GM23338 (cell line): ENCODE data around the gene NDOR1.
A peak's percentile ranks its signal among the peaks of the same experiment; 100 is the strongest.

ENCODE experiments used
- CREB1 ChIP-seq: fragments of 250-450 bp; sonication (Bioruptor Pico); IDR thresholded peaks from 2 replicates; pipeline ENCODE4 v1.5.0; 2020; ENCODE audit warnings: low read depth, mild to moderate bottlenecking, moderate library complexity
- EZH2 ChIP-seq: fragments of 200-600 bp; sonication (generic); IDR thresholded peaks from one replicate; pipeline ENCODE4 v1.8.0; 2017; ENCODE audit warnings: antibody characterized with exemption, mild to moderate bottlenecking, low read depth; ENCODE audit not compliant: unreplicated experiment
- EZH2phosphoT487 ChIP-seq: fragments of 200-600 bp; sonication (generic); IDR thresholded peaks from one replicate; pipeline ENCODE4 v1.8.1; 2018; ENCODE audit warnings: antibody characterized with exemption; ENCODE audit not compliant: unreplicated experiment
- JUNB ChIP-seq: IDR thresholded peaks from one replicate; pipeline ENCODE4 v1.6.1; 2016; ENCODE audit warnings: antibody characterized with exemption; ENCODE audit not compliant: unreplicated experiment
- NANOG ChIP-seq: IDR thresholded peaks from 2 replicates; pipeline ENCODE4 v1.6.1; 2016; ENCODE audit warnings: antibody characterized with exemption, borderline replicate concordance
- POLR2AphosphoS5 ChIP-seq: IDR thresholded peaks from 2 replicates; pipeline ENCODE4 v1.6.1; 2016; ENCODE audit warnings: antibody characterized with exemption, low read depth
- STAT1 ChIP-seq: IDR thresholded peaks from one replicate; pipeline ENCODE4 v1.6.1; 2016; ENCODE audit warnings: antibody characterized with exemption; ENCODE audit not compliant: unreplicated experiment
- ZNF331 ChIP-seq: fragments of 250-450 bp; sonication (Bioruptor Pico); IDR thresholded peaks from 2 replicates; pipeline ENCODE4 v1.5.0; 2020; ENCODE audit warnings: low read depth, mild to moderate bottlenecking, moderate library complexity
- TF ChIP-seq, protein P1 (sequence below), 2 experiments: fragments of 200-600 bp in 1 of 2; sonication (generic) in 1 of 2; conservative IDR thresholded peaks; 2 replicates each; pipeline versions ENCODE4 v1.5.1 to v1.6.1; 2016 to 2017; ENCODE audit warnings: antibody characterized with exemption in 2 of 2, low read depth in 2 of 2, mild to moderate bottlenecking in 2 of 2, moderate library complexity in 1 of 2
- TF ChIP-seq, protein P2 (sequence below): IDR thresholded peaks from one replicate; pipeline ENCODE4 v1.6.1; 2018; ENCODE audit warnings: antibody characterized with exemption; ENCODE audit not compliant: unreplicated experiment
- TF ChIP-seq, protein P3 (sequence below): fragments of 250-450 bp; sonication (Bioruptor Pico); IDR thresholded peaks from 2 replicates; pipeline ENCODE4 v1.5.0; 2020; ENCODE audit warnings: mild to moderate bottlenecking, moderate library complexity
- TF ChIP-seq, protein P4 (sequence below): IDR thresholded peaks from 2 replicates; pipeline ENCODE4 v1.6.1; 2016; ENCODE audit warnings: antibody characterized with exemption

DNA sequence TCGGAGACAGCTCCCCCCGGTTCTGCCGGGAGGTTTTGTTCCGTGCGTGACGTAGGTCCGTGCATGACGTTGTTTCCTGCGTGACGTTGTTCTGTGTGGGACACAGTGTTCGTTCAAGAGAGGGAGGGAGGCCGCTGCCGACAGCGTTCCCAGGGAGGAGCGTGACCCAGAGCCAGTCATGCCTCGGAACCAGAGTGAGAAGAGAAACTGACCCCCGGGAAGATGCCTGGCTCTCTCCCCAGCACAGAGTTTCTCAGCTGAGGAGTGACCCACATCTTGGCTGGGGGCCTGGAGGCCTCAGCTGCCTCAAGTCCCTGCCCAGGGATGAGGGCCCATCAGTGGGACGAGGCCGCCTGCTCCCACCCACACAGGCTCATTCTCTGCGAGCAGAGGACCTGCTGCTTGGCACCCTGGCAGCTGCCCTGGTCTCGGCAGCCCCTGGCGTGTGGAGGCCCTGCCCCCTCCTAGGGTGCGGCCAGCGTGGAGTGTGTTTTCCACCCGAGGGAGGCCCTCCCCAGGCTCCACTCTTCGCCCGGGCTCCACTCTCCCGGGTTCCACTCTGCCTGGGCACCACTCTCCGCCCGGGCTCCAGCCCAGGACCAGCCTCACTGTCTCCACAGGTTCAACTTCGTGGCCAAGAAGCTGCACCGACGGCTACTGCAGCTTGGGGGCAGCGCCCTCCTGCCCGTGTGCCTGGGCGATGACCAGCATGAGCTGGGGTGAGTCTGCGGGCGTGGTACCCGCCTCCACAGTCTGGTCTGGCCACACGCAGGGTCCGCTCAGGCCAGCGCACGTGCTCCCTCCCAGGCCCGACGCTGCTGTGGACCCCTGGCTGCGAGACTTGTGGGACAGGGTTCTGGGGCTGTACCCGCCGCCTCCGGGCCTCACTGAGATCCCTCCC, 7.9 kb downstream of the NDOR1 start:
- TF ChIP-seq, protein P1, sequence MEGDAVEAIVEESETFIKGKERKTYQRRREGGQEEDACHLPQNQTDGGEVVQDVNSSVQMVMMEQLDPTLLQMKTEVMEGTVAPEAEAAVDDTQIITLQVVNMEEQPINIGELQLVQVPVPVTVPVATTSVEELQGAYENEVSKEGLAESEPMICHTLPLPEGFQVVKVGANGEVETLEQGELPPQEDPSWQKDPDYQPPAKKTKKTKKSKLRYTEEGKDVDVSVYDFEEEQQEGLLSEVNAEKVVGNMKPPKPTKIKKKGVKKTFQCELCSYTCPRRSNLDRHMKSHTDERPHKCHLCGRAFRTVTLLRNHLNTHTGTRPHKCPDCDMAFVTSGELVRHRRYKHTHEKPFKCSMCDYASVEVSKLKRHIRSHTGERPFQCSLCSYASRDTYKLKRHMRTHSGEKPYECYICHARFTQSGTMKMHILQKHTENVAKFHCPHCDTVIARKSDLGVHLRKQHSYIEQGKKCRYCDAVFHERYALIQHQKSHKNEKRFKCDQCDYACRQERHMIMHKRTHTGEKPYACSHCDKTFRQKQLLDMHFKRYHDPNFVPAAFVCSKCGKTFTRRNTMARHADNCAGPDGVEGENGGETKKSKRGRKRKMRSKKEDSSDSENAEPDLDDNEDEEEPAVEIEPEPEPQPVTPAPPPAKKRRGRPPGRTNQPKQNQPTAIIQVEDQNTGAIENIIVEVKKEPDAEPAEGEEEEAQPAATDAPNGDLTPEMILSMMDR (conservative IDR thresholded peaks at IDR 0.05; ENCODE audit: low read depth in 2 of 2): peak in 1 of 2 experiments; percentile 59; a peak in 3 of 4 replicates
- TF ChIP-seq POLR2AphosphoS5: no peak
- TF ChIP-seq CREB1: no peak
- TF ChIP-seq STAT1: no peak
- no peak for TF ChIP-seq EZH2
- TF ChIP-seq, protein P2, sequence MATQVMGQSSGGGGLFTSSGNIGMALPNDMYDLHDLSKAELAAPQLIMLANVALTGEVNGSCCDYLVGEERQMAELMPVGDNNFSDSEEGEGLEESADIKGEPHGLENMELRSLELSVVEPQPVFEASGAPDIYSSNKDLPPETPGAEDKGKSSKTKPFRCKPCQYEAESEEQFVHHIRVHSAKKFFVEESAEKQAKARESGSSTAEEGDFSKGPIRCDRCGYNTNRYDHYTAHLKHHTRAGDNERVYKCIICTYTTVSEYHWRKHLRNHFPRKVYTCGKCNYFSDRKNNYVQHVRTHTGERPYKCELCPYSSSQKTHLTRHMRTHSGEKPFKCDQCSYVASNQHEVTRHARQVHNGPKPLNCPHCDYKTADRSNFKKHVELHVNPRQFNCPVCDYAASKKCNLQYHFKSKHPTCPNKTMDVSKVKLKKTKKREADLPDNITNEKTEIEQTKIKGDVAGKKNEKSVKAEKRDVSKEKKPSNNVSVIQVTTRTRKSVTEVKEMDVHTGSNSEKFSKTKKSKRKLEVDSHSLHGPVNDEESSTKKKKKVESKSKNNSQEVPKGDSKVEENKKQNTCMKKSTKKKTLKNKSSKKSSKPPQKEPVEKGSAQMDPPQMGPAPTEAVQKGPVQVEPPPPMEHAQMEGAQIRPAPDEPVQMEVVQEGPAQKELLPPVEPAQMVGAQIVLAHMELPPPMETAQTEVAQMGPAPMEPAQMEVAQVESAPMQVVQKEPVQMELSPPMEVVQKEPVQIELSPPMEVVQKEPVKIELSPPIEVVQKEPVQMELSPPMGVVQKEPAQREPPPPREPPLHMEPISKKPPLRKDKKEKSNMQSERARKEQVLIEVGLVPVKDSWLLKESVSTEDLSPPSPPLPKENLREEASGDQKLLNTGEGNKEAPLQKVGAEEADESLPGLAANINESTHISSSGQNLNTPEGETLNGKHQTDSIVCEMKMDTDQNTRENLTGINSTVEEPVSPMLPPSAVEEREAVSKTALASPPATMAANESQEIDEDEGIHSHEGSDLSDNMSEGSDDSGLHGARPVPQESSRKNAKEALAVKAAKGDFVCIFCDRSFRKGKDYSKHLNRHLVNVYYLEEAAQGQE: no peak
- no peak for TF ChIP-seq ZNF331 (CRISPR knock-in tag)
- TF ChIP-seq EZH2phosphoT487: no peak
- no peak for TF ChIP-seq JUNB
- TF ChIP-seq, protein P3, sequence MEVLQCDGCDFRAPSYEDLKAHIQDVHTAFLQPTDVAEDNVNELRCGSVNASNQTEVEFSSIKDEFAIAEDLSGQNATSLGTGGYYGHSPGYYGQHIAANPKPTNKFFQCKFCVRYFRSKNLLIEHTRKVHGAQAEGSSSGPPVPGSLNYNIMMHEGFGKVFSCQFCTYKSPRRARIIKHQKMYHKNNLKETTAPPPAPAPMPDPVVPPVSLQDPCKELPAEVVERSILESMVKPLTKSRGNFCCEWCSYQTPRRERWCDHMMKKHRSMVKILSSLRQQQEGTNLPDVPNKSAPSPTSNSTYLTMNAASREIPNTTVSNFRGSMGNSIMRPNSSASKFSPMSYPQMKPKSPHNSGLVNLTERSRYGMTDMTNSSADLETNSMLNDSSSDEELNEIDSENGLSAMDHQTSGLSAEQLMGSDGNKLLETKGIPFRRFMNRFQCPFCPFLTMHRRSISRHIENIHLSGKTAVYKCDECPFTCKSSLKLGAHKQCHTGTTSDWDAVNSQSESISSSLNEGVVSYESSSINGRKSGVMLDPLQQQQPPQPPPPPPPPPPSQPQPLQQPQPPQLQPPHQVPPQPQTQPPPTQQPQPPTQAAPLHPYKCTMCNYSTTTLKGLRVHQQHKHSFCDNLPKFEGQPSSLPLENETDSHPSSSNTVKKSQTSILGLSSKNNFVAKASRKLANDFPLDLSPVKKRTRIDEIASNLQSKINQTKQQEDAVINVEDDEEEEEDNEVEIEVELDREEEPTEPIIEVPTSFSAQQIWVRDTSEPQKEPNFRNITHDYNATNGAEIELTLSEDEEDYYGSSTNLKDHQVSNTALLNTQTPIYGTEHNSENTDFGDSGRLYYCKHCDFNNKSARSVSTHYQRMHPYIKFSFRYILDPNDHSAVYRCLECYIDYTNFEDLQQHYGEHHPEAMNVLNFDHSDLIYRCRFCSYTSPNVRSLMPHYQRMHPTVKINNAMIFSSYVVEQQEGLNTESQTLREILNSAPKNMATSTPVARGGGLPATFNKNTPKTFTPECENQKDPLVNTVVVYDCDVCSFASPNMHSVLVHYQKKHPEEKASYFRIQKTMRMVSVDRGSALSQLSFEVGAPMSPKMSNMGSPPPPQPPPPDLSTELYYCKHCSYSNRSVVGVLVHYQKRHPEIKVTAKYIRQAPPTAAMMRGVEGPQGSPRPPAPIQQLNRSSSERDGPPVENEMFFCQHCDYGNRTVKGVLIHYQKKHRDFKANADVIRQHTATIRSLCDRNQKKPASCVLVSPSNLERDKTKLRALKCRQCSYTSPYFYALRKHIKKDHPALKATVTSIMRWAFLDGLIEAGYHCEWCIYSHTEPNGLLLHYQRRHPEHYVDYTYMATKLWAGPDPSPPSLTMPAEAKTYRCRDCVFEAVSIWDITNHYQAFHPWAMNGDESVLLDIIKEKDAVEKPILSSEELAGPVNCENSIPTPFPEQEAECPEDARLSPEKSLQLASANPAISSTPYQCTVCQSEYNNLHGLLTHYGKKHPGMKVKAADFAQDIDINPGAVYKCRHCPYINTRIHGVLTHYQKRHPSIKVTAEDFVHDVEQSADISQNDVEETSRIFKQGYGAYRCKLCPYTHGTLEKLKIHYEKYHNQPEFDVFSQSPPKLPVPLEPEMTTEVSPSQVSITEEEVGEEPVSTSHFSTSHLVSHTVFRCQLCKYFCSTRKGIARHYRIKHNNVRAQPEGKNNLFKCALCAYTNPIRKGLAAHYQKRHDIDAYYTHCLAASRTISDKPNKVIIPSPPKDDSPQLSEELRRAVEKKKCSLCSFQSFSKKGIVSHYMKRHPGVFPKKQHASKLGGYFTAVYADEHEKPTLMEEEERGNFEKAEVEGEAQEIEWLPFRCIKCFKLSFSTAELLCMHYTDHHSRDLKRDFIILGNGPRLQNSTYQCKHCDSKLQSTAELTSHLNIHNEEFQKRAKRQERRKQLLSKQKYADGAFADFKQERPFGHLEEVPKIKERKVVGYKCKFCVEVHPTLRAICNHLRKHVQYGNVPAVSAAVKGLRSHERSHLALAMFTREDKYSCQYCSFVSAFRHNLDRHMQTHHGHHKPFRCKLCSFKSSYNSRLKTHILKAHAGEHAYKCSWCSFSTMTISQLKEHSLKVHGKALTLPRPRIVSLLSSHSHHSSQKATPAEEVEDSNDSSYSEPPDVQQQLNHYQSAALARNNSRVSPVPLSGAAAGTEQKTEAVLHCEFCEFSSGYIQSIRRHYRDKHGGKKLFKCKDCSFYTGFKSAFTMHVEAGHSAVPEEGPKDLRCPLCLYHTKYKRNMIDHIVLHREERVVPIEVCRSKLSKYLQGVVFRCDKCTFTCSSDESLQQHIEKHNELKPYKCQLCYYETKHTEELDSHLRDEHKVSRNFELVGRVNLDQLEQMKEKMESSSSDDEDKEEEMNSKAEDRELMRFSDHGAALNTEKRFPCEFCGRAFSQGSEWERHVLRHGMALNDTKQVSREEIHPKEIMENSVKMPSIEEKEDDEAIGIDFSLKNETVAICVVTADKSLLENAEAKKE: no peak
- TF ChIP-seq, protein P4, sequence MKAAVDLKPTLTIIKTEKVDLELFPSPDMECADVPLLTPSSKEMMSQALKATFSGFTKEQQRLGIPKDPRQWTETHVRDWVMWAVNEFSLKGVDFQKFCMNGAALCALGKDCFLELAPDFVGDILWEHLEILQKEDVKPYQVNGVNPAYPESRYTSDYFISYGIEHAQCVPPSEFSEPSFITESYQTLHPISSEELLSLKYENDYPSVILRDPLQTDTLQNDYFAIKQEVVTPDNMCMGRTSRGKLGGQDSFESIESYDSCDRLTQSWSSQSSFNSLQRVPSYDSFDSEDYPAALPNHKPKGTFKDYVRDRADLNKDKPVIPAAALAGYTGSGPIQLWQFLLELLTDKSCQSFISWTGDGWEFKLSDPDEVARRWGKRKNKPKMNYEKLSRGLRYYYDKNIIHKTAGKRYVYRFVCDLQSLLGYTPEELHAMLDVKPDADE: no peak
- no peak for TF ChIP-seq NANOG
